GM12874 (cell line): Measurements from ENCODE around the gene TMC8.

ENCODE experiments used
- TF ChIP-seq, protein P1 (sequence below): IDR thresholded peaks from 2 replicates; pipeline ENCODE4 v1.5.1; 2011; ENCODE audit warnings: low read depth, mild to moderate bottlenecking, control low read depth, low read length, moderate library complexity; ENCODE audit not compliant: insufficient read depth

The TMC8 gene

DNA sequence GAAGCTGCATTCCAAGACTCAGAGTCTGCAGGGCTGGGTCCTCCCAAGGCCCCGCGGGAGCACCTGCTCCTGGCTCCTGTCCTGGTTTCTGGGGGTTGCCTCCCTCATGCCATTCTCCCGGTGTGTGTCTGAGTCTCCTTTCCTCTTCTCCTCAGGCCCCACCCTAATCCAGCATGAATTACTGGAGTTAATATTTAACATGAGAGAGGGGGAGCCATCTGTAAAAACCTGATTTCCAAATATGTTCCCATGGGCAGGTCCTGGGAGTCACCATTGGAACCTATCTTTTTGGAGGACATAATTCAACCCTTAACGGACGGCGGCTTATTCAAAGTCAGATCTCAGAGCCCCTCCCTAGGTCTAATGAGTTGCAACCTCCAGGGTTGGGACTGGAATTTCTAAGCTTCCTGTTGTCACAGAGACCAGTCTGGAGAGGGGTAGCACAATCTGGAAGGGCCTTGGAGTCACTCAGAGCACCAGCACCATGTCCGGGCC is 21.0 kb downstream of the TMC8 start:
- TF ChIP-seq, protein P1, sequence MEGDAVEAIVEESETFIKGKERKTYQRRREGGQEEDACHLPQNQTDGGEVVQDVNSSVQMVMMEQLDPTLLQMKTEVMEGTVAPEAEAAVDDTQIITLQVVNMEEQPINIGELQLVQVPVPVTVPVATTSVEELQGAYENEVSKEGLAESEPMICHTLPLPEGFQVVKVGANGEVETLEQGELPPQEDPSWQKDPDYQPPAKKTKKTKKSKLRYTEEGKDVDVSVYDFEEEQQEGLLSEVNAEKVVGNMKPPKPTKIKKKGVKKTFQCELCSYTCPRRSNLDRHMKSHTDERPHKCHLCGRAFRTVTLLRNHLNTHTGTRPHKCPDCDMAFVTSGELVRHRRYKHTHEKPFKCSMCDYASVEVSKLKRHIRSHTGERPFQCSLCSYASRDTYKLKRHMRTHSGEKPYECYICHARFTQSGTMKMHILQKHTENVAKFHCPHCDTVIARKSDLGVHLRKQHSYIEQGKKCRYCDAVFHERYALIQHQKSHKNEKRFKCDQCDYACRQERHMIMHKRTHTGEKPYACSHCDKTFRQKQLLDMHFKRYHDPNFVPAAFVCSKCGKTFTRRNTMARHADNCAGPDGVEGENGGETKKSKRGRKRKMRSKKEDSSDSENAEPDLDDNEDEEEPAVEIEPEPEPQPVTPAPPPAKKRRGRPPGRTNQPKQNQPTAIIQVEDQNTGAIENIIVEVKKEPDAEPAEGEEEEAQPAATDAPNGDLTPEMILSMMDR: no peak

DNA sequence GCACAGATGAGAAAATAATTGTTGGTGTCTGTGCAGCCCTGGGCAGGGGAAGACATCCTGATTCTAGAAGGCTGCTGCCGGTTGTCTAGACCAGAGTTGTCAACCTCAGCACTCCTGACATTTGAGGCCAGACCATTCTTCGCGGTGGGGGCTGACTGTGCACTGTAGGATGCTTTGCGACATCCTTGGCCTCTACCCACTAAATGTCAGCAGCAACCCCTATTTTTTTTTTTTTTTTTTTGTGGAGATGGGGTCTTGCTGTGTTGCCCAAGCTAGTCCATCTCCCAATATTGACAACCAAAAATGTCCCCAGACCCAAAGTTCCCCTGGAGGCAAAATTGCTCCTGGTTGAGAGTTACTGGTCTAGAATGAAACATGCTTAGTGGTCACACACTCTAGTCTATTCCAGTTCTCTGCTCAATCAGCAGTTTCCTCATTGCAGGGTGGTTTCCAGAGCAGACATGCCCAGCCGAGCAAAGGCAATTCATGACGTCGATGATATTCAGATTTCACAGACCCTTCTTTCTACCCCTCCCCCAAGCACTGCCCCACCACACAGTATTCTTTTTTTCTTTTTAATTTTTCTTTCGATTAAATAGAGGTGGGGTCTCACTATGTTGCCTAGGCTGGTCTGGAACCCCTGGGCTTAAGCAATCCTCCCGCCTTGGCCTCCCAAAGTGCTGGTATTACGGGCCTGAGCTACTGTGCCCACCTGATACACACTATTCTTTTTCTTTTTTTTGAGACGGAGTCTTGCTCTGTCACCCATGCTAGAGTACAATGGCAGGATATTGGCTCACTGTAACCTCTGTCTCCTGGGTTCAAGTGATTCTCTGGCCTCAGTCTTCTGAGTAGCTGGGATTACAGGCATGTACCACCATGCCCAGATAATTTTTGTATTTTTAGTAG is 24.6 kb downstream of the TMC8 start:
- TF ChIP-seq, protein P1: no peak

DNA sequence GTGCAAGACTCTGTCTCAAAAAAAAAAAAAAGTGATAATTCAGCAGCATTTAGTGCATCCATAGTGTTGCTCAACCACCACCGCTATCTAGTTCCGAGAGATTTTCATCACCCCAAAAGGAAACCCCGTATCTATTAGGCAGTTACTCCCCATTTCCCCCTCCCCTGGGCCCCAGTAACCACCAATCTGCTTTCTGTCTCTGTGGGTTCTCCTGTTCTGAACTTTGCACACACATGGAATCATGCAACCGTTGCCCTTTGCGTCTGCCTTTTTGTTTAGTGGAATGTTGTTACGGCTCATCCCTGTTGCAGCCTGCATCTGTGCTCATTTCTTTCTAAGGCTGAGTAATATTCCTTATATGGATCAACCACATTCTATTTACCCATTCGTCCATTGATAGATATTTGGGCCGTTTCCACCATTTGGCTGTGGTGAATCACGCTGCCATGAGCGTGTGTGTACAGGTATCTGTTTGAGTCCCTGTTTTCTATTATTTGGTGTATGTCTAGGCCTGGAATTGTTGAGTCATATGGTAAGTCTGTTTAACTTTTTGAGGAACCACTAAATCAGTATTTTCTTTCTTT is 29.1 kb downstream of the TMC8 start:
- TF ChIP-seq, protein P1: no peak

GRCh38 chr17:78163881-78164747 is 33.5 kb downstream of the TMC8 start:
- TF ChIP-seq, protein P1: no peak

DNA sequence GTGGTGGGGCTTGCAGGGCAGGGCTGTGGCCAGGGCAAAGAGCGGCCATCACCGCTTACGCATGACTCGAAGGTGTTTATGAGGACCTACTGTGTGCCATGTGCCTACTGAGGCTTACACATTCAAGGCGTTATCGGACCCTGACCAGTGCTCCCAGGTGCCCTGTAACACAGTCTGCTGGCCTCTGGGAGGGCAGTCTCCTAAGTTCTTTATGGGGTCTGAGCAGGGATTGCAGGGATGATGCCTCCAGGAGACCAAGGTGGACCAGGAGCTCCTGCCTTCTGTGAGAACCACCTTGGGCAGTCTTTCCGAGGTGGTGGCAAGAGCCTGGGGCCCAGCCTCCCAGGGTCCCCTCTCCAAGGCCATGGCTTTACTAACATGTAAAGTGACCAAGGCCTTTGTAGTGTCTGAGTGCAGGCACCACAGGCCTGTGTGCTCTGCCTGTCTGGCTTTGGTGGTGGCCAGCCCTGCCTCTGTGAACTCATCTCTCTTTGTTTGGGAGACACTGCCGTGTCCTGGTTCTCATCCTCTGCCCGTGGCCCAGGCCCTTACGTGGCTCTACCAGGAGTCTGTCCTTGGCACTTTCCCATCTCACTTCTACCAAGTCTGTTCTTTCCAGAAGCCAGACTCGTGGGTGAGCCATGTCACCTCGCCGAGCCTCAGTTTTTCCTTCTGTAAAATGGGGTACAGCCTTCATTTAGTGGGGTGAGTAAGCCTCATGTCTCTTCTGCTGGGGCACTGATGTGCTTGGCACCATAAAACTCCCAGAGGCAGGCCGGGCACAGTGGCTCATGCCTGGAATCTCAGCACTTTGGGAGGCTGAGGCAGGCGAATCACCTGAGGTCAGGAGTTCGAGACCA is 34.4 kb downstream of the TMC8 start:
- TF ChIP-seq, protein P1: no peak

DNA sequence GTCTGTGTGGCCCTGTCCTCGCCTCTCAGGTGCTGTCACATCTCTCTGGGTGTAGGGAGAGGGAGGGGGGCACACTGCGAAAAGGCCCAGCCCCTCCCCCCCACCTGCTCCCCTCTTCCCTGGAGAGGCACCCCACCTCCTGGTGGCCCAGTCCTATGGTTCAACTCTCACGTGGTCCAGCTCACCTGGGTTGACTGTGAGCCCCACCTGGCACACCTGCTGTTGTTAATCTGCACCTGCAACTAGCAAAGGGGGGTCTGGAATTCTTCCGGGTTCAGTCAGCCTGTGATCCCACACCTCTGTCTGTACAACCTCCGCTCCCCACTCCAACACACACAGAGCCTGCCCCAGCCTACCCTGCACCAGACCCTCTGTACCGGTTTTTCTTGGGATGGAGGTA is 35.8 kb downstream of the TMC8 start:
- TF ChIP-seq, protein P1: no peak
